GM18499 (cell line): Measurements from ENCODE around the gene RNF227.

Experiments used
- ATAC-seq: cut with Tn5 transposase; IDR thresholded peaks from one replicate; pipeline ENCODE4 v1.9.1; 2021; ENCODE audit warnings: moderate number of reproducible peaks; ENCODE audit not compliant: insufficient read depth, unreplicated experiment

Gene RNF227

GRCh38 chr17:7889166-7889955, 26.7 kb downstream of the RNF227 start:
- ATAC-seq = no peak

DNA sequence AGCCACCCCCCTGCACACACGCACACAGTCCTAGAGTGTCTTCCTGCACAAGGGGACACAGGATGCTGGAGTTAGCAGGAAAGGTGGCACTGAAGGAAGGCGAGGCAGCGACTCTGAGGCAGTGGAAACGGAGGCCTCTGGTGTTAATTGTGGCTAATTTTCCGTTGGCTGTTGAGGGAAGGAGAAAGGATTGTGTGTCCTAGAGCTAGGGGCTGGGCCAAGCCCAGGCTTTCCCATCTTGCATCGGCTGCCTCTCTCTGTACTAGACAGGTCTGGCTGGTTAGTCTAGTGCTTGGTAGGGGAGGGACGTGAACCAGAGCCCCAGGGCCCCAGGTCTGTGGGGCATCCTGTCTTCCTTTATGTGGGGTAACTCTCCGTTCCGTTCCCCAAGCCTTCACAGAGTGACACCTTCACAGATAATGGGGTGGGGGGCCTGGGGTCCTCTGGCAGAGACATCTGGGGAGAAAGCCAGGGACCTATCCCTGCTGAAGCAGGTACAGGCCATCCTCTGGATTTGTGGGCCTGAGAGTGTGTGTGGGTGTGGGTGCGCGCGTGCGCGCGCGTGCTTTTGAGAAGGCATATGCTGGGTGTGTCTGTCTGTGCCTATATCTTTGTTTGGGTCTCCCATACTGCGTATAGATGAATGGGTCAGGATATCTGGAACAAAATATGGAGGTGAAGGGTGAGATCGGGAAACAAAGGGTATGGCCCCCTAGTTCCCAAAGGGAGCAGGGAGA, 27.7 kb downstream of the RNF227 start, which contains the start of gene CHD3:
Gene CHD3, plus strand, starts transcription at position 606 of the 737 bp plus-strand sequence. CDS start 212 bp downstream, outside the sequence.
- ATAC-seq = no peak

DNA sequence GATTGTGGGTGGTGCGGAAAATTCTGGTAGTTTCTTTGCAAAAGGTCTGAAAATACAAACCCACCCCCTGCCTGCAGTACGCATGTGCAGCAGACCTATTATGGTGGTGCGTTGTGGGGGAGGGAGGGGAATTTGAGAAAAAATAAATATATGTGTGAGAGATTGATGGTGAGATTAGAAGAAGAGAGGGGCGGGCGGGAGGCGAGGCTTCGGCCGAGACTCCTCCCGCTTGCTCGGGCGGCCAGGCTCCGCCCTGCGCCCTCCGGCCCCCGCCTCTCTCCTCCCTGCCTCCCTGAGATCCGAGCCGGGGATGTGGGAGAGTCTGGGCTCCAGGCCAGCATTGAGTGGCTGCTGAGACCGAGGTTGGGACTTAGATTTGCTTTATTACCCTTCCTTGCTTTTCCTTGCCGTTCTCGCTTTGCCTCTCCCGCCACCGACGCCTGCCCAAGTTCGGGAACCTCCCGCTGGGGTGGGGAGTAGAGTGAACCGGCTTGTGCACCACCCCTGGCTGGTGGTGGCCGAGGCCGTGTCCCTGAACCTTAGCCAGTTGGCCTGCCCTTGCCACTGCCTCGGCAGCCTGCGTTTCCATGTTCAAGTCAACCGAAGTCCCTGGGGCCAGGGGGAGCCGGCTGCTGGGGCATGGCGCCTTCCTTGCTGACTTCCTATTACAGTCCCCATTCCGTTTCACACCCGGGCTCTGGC, 28.5 kb downstream of the RNF227 start:
- no peak for ATAC-seq

GRCh38 chr17:7887038-7887481, 29.0 kb downstream of the RNF227 start:
- ATAC-seq = no peak

DNA sequence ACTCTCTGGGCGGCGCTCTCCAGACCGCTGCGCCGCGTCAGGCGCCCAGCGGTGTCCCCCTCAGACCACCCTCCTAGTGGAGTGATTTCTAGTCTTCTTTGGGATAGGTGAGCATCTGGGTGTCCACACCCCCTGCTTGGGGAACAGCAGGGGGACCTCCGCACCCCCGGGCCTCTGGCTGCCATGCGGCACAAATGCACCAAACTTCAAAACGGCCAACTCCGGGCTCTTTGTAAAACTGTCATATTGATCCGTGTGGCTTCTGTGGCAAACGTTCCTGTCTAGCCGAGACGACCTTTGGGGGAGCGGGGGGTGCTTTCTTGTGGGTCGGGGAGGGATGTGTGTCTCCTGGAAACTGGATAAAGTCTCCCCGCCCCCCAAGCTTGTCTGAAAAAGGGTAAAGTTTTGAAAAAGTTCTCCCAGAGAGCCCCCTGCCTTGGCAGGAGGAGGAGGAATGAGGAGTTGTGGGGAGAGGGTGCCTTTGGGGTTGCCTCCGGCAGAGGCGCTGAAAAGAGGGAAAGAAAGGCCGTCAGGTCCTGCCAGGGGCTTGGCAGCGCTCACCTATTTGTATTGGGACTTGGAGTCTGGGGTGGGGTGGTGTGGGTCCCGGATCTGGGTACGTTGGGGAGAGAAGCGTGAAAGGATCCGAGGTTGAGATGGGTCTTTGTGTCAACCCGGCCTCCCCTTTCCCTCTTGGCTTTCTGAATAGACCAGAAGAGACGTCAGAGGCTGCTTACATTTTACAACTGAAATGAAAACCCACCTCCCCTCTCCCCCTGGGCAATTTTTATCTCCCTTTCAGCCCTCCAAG, 29.7 kb downstream of the RNF227 start:
- no peak for ATAC-seq

- no peak for ATAC-seq
Measured at GRCh38 chr17:7885367-7886226, 30.5 kb downstream of the RNF227 start.

- ATAC-seq = no peak
Measured at GRCh38 chr17:7884581-7885366, 31.3 kb downstream of the RNF227 start.

GRCh38 chr17:7883781-7884386, 32.2 kb downstream of the RNF227 start:
- ATAC-seq = no peak

DNA sequence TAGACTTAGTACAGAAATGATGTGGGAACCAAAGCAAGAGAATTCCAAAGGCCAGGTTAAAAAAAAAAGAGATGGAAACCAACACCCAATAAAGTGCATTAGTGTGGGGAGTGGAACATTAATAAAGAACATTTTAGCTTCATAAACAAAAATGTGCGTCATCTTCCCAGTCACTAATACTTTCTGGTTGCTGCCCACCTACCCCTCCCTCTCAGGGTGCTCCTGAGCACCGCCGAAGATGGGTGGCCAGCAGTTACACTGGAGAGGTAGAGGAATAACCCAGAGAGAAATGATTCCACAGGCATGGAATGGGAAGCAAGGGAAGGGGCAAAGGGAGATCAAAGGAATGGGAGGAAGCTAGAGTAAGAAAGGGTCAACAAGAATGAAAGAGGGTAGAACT, 33.5 kb downstream of the RNF227 start:
- ATAC-seq = no peak

DNA sequence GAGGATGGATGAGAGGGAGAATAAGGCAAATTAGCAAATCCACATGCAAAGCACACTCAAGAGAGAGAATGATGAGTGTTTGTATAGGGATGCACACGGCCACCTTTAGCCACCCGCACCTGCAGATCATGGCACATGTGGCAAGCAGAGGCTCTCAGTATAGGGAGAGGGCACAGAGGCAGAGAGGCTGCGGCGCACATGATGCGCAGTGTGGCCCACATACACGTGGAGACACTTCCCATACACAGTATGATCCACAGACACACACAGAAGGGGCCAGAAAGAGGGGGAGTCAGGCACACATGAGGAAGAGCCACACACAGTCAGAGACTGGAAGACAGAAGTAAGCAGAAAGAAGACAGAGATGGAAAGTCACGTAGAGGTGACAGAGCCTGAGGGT, 34.0 kb downstream of the RNF227 start:
- no peak for ATAC-seq

DNA sequence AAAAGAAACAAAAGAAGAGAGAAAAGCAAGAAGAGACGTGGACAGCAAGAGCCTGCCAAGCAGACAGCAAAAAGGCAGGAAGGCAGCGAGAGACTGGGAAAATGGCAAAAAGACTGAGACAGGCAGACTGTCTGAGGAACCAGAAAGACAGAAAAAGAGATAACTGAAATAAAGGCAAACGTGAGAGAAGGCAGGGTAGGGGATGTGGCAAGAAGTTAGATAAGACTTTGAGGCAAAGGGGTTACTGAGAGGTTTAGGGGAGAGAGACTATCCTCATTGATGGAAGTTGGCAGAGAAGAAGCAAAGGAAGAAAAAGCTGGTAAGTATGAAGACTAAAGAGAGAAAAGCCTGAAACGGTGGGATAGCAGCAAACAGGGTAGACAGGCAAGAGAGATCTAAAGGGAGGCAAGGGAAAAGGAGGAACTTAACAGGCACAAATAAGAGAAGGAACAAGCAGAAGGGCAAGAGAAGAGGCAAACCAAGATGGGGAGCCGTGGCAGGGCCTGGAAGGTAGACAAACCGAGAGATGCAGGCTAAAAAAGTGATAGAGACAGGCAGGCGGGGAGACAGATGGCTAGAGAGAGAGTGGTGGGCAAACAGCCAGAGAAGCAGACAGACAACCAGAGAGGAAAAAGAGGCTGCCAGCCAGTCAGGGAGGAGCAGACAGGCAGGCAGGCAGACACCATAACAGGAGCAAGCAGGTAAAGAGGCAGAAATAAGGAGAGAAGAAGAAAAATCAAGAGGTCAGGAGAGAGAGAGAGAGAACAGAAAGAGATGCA, 34.6 kb downstream of the RNF227 start:
- no peak for ATAC-seq

- no peak for ATAC-seq
Measured at GRCh38 chr17:7880076-7880868, 35.8 kb downstream of the RNF227 start.

DNA sequence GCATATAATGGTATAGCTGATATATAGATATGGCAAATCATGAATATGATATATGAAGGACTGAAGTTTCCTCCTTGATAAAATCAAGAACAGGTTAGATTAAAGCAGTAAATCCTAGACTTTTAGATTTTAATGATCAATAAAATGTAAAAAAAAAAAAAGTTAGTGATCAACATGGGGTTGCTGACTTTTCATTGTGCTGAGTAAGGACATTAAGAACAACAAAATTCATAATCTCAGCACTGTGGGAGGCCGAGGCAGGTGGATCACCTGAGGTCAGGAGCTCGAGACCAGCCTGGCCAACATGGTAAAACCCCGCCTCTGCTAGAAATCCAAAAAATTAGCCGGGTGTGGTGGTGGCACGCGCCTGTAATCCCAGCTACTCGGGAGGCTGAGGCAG, 37.9 kb downstream of the RNF227 start:
- ATAC-seq = no peak

- no peak for ATAC-seq
Measured at GRCh38 chr17:7875804-7876370, 40.2 kb downstream of the RNF227 start.

- no peak for ATAC-seq
Measured at GRCh38 chr17:7873051-7873450, 43.0 kb downstream of the RNF227 start.

DNA sequence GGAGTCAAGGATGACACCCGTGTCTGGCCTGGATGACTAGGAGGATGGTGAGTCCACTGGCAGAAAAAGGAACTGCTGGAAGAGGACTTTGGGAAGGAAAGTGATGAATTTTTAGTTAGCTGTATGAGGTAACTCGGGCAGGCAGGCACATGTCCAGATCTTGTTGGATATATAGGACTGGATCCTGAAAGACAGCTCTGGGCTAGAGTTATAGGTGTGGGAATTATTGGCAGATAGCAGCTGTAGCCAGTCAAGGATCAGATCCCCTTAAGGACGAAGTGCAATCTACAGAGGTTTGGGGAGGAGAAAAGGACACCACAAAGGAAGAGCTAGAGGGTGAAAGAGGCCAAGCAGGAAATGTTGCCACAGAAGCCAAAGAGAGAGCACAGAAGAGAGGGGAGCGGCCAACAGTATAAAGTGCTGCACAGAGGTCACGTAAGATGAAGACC, 48.2 kb downstream of the RNF227 start:
- no peak for ATAC-seq
